Natural killer cell (primary cell): ENCODE data around the gene PIPOX. TPM values are rescaled to one million over a fixed set of nuclear protein-coding genes. Genes with fewer than 3 reads are reported as not detected.

Experiments
- ATAC-seq, 3 donors: fragments of 150-1000 bp in 2 of 3; fragments of 200-7000 bp in 1 of 3; cut with Tn5 transposase; 1 replicate in 1 of 3; 2 replicates in 2 of 3; pipeline ENCODE4 v1.10.0; 2021; ENCODE audit warnings: mild to moderate bottlenecking in 2 of 3, moderate library complexity in 2 of 3
- DNase-seq, 2 donors: peaks; one replicate each; pipeline versions ENCODE4 v3.0.0 to v3.0.0-alpha.2; 2013 to 2021; ENCODE audit warnings: mixed read lengths in 1 of 2
- H3K27ac ChIP-seq: one replicate; pipeline ENCODE4 v1.5.1; 2013; ENCODE audit warnings: mild to moderate bottlenecking, low read length
- H3K27me3 ChIP-seq: one replicate; pipeline ENCODE4 v1.6.1; 2013; ENCODE audit warnings: low read length; ENCODE audit not compliant: control insufficient read depth, insufficient read depth
- H3K36me3 ChIP-seq: one replicate; pipeline ENCODE4 v1.6.1; 2013; ENCODE audit warnings: low read length; ENCODE audit not compliant: control insufficient read depth, insufficient read depth
- H3K4me1 ChIP-seq: one replicate; pipeline ENCODE4 v1.6.1; 2013; ENCODE audit warnings: low read length; ENCODE audit not compliant: control insufficient read depth, insufficient read depth
- H3K4me3 ChIP-seq: one replicate; pipeline ENCODE4 v1.5.1; 2013; ENCODE audit warnings: low read length
- H3K9me3 ChIP-seq: one replicate; pipeline ENCODE4 v1.6.1; 2013; ENCODE audit warnings: low read length; ENCODE audit not compliant: control insufficient read depth, insufficient read depth
- H3K27ac Mint-ChIP-seq, 2 donors: one replicate each; pipeline ENCODE4 v1.8.0; 2022; ENCODE audit warnings: mild to moderate bottlenecking in 2 of 2, mixed read lengths in 2 of 2, moderate library complexity in 1 of 2
- H3K27me3 Mint-ChIP-seq, 2 donors: one replicate each; pipeline ENCODE4 v1.8.0; 2022; ENCODE audit warnings: low read depth in 2 of 2, mixed read lengths in 2 of 2
- H3K36me3 Mint-ChIP-seq: one replicate; pipeline ENCODE4 v1.8.0; 2022; ENCODE audit warnings: mixed read lengths
- H3K4me1 Mint-ChIP-seq, 2 donors: one replicate each; pipeline ENCODE4 v1.8.0; 2022; ENCODE audit warnings: mixed read lengths in 2 of 2
- H3K4me3 Mint-ChIP-seq: one replicate; pipeline ENCODE4 v1.8.0; 2022; ENCODE audit warnings: mild to moderate bottlenecking, moderate library complexity, mixed read lengths
- H3K9me3 Mint-ChIP-seq, 2 donors: one replicate each; pipeline ENCODE4 v1.8.0; 2022; ENCODE audit warnings: mixed read lengths in 2 of 2
- WGBS: methylation state at CpG from one replicate; pipeline ENCODE4 v1.1.7; 2013; ENCODE audit warnings: missing lambda C conversion rate; ENCODE audit not compliant: insufficient coverage; 5-methylcytosine and 5-hydroxymethylcytosine counted together
- intact Hi-C: fragments of 100-400 bp; cut with micrococcal nuclease; formaldehyde crosslinking; loops from one replicate; pipeline ENCODE4 v1.14.2; 2022
- total RNA-seq, 4 donors: library from RNA; stranded (reverse); fragments of 120-200 nt in 1 of 4; gene quantifications; one replicate each; pipeline versions ENCODE4 v1.2.3 to v1.2.4, GENCODE V29; 2013 to 2022
- TF ChIP-seq, protein P1 (sequence below): fragments of 200-600 bp; IDR thresholded peaks from one replicate; pipeline ENCODE4 v1.8.0; 2022; ENCODE audit warnings: antibody characterized with exemption

PIPOX gene
- total RNA-seq, 3 donors from 2014 or later (not counting 1 experiment from before 2014, with no cell fraction given), result 3.0 to 5.8 (median 3.4) TPM

DNA sequence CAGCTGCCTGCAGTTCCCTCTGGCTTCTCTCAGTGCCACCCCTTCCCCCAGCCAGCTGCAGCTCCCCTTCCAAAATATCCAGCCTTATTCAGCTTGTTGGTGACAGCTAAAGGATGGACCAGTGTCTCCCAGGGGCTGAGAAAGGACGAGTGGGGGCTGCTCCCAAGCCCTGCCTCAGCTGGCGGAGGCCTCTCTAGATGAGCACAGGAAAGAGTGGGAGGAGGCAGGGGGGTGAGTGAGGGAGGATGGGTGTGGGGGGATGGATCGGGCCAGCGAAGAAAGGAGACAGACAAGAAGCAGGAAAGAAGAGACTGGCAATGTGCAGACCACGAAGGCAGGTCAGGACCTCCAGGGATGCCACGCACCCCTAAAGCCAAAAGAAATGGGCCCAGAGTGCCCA is 17.5 kb downstream of the PIPOX start:
- H3K27me3 Mint-ChIP-seq, result no peaks in the 10 kb centered on the region
- no peaks in the 10 kb centered on the region for H3K9me3 Mint-ChIP-seq
- ATAC-seq, result no peak
- Histone ChIP-seq H3K27ac (no peak overlapping the region), H3K27me3 (no peaks in the 10 kb centered on the region), H3K9me3 (no peaks in the 10 kb centered on the region), H3K36me3 (no peaks in the 10 kb centered on the region), H3K4me1 (no peaks in the 10 kb centered on the region), H3K4me3 (no peak overlapping the region)
- WGBS, result 66% methylated on average over 6 of the region's 6 CpGs
- no peak overlapping the region for H3K4me3 Mint-ChIP-seq
- TF ChIP-seq, protein P1, sequence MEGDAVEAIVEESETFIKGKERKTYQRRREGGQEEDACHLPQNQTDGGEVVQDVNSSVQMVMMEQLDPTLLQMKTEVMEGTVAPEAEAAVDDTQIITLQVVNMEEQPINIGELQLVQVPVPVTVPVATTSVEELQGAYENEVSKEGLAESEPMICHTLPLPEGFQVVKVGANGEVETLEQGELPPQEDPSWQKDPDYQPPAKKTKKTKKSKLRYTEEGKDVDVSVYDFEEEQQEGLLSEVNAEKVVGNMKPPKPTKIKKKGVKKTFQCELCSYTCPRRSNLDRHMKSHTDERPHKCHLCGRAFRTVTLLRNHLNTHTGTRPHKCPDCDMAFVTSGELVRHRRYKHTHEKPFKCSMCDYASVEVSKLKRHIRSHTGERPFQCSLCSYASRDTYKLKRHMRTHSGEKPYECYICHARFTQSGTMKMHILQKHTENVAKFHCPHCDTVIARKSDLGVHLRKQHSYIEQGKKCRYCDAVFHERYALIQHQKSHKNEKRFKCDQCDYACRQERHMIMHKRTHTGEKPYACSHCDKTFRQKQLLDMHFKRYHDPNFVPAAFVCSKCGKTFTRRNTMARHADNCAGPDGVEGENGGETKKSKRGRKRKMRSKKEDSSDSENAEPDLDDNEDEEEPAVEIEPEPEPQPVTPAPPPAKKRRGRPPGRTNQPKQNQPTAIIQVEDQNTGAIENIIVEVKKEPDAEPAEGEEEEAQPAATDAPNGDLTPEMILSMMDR, result no peak
- DNase-seq, result no peak
- no peaks in the 10 kb centered on the region for H3K4me1 Mint-ChIP-seq
- intact Hi-C loops, result no loop called here
- no peaks in the 10 kb centered on the region for H3K36me3 Mint-ChIP-seq
- no peak overlapping the region for H3K27ac Mint-ChIP-seq

DNA sequence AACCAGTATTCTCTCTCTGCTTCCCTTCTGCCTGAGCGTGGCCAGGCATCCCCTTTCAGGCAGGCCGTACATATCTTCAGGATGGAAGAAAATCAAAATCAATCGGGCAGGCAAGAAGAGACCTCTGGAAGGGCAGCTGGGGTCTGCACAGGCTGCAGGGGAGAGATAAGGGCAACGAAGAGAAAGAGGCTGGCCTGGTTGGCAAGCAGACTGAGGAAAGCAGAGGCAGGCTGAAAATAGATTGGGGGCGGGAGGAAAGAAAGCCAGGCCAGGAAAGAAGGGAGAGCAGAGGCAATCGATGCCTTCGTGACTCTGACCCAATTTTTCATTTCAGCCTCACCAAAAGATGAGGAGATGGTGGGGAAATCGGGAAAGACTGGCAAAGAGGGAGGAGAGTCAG is 18.1 kb downstream of the PIPOX start:
- Mint-ChIP-seq H3K27me3 (no peaks in the 10 kb centered on the region), H3K27ac (no peak overlapping the region), H3K4me3 (no peak overlapping the region), H3K36me3 (no peaks in the 10 kb centered on the region), H3K9me3 (no peaks in the 10 kb centered on the region), H3K4me1 (no peaks in the 10 kb centered on the region)
- DNase-seq, result no peak
- no peaks in the 10 kb centered on the region for H3K27me3 ChIP-seq
- no peak overlapping the region for H3K27ac ChIP-seq
- no peaks in the 10 kb centered on the region for H3K4me1 ChIP-seq
- H3K4me3 ChIP-seq, result no peak overlapping the region
- no peaks in the 10 kb centered on the region for H3K9me3 ChIP-seq
- intact Hi-C loops, result no loop called here
- 64% methylated on average over 8 of the region's 8 CpGs for WGBS
- no peaks in the 10 kb centered on the region for H3K36me3 ChIP-seq
- TF ChIP-seq, protein P1, result no peak
- no peak for ATAC-seq

DNA sequence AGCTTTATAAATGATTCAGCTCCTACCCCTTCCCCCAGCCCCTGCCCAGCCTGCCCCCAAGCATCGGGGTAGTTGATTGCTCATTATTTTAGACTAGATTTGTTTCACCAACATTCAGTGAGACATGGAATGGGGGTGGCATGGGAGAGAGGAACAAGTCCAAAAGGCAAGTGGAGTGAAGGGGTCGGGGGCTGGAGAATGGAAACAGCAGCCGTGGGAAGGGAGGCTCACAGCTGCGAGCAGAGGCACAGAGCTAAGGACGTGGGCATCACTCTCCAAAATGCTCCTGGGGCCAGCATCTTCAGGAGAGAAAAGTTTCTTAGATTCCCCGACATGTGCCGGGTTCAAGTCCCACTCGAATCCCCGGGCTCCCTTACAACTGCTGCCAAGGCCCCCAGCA is 19.3 kb downstream of the PIPOX start:
- Histone ChIP-seq H3K36me3 (no peaks in the 10 kb centered on the region), H3K9me3 (no peaks in the 10 kb centered on the region), H3K4me3 (no peak overlapping the region), H3K27ac (no peak overlapping the region), H3K27me3 (no peaks in the 10 kb centered on the region), H3K4me1 (no peaks in the 10 kb centered on the region)
- no peaks in the 10 kb centered on the region for H3K27me3 Mint-ChIP-seq
- no peak overlapping the region for H3K4me3 Mint-ChIP-seq
- H3K27ac Mint-ChIP-seq, result no peak overlapping the region
- 91% methylated on average over 9 of the region's 9 CpGs for WGBS
- DNase-seq (no peak), ATAC-seq (no peak)
- no peaks in the 10 kb centered on the region for H3K36me3 Mint-ChIP-seq
- TF ChIP-seq, protein P1, result no peak
- H3K9me3 Mint-ChIP-seq, result no peaks in the 10 kb centered on the region
- no peaks in the 10 kb centered on the region for H3K4me1 Mint-ChIP-seq
- intact Hi-C loops, result no loop called here

DNA sequence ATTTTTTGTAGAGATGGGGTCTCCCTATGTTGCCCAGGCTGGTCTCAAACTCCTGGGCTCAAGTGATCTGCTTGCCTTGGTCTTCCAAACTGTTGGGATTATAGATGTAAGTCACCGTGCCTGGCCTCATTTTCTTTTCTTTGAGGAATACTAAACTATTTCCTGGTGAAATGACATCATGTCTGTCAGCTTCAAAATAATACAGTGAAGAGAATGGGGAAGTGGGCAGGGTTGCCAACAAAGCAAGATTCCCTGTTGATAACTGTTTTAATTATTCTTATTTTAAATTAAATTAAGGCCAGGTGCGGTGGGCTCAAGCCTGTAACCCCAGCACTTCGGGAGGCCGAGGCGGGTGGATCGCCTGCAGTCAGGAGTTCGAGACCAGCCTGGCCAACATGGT is 21.1 kb downstream of the PIPOX start:
- TF ChIP-seq, protein P1, result no peak
- Mint-ChIP-seq H3K36me3 (no peaks in the 10 kb centered on the region), H3K27me3 (no peaks in the 10 kb centered on the region), H3K4me3 (no peak overlapping the region), H3K27ac (no peak overlapping the region), H3K9me3 (no peaks in the 10 kb centered on the region), H3K4me1 (no peaks in the 10 kb centered on the region)
- ATAC-seq (no peak), DNase-seq (no peak)
- Histone ChIP-seq H3K36me3 (no peaks in the 10 kb centered on the region), H3K27ac (no peak overlapping the region), H3K9me3 (no peaks in the 10 kb centered on the region), H3K4me1 (no peaks in the 10 kb centered on the region), H3K4me3 (no peak overlapping the region), H3K27me3 (no peaks in the 10 kb centered on the region)
- WGBS, result 81% methylated on average over 6 of the region's 7 CpGs
- intact Hi-C loops, result no loop called here
